ENCODE measurements around the gene MRPS18A. TPM values are rescaled to one million over a fixed set of nuclear protein-coding genes. Genes with fewer than 3 reads are reported as not detected.
A peak's percentile ranks its signal among the peaks of the same experiment; 100 is the strongest.

MRPS18A gene
- total RNA-seq, 1 donor from 2014 or later, result 79.5 TPM

DNA sequence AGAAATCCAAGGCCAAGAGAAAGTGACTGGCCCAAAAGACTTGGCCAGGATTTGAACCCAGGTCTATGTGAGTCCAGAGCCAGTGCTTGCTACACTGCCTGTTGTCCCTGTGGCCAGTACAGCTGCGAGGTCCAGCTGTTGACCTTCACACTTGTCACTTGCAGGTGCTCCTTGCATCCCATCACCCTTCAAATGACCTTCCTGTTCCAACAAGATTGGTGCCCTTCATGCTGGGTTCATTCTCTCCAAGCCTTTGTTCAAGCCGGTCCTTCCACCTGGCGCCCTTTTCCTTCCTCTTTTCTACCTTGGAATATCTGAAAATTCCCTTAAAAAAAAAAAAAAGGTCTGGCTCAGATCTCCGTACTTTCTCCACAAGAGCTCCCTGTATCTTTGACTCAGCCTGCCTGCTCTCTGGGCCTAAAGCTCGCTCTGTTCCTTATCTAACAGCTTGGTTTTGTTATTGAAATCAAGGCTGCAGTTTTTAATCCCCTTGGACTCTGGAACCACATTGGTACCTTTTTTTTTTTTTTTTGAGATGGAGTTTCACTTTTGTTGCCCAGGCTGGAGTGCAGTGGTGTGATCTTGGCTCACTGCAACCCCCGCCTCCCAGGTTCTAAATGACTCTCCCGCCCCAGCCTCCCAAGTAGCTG lies 22.2 kb upstream of the MRPS18A start:
- TF ChIP-seq, protein P1, sequence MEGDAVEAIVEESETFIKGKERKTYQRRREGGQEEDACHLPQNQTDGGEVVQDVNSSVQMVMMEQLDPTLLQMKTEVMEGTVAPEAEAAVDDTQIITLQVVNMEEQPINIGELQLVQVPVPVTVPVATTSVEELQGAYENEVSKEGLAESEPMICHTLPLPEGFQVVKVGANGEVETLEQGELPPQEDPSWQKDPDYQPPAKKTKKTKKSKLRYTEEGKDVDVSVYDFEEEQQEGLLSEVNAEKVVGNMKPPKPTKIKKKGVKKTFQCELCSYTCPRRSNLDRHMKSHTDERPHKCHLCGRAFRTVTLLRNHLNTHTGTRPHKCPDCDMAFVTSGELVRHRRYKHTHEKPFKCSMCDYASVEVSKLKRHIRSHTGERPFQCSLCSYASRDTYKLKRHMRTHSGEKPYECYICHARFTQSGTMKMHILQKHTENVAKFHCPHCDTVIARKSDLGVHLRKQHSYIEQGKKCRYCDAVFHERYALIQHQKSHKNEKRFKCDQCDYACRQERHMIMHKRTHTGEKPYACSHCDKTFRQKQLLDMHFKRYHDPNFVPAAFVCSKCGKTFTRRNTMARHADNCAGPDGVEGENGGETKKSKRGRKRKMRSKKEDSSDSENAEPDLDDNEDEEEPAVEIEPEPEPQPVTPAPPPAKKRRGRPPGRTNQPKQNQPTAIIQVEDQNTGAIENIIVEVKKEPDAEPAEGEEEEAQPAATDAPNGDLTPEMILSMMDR (IDR thresholded peaks at IDR 0.05; ENCODE audit: insufficient read depth, low read length, severe bottlenecking), result no peak
- H3K36me3 ChIP-seq (ENCODE audit: control insufficient read depth, insufficient read depth, low read length), result no peaks in the 10 kb centered on the region
- FAIRE-seq (no peak), DNase-seq (ENCODE audit: low read depth) (no peak)
- no peak overlapping the region for H3K4me3 ChIP-seq (ENCODE audit: low read depth, low read length)
- H3K27me3 ChIP-seq (ENCODE audit: control insufficient read depth, insufficient read depth, low read length), result no peaks in the 10 kb centered on the region

DNA sequence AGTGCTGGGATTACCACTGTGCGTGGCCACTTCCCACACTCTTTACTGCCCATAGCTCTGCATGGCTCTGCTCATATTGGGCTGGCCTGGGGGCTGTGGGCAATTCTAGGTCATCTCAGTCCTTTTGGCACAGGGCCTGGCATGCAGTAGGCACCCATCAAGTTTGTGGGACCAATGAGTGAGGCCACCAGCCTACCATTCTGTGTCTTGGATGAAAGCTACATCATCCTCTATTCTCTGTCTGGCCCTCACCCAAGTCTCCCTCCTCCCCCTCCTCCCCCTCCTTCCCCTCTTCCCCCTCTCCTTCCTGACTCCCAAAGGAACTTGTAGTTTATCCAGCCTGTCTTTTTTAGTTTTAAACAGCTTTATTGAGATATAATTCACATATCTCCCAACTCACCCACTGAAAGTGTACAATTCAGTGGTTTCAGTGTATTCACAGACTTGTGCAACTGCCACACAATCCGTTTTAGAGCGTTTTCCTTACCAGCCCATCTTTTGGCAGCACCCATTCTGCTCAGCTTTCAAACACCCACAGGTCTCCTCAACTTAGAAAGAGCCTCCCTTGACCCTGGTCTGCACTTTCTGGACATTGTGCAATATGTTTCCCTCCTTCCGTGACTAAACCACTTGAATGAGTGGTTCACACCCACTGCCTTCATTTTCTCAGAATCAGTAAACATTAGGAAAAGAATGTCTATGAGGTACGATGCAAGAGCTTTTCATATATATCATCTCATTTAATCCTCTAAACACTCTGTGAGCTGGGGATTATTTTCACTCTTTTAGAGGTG lies 21.5 kb upstream of the MRPS18A start:
- TF ChIP-seq, protein P1 (IDR thresholded peaks at IDR 0.05; ENCODE audit: insufficient read depth, low read length, severe bottlenecking), result no peak
- no peak overlapping the region for H3K4me3 ChIP-seq (ENCODE audit: low read depth, low read length)
- no peaks in the 10 kb centered on the region for H3K36me3 ChIP-seq (ENCODE audit: control insufficient read depth, insufficient read depth, low read length)
- peak; percentile 84 for DNase-seq (ENCODE audit: low read depth)
- H3K27me3 ChIP-seq (ENCODE audit: control insufficient read depth, insufficient read depth, low read length), result no peaks in the 10 kb centered on the region
- FAIRE-seq, result no peak

DNA sequence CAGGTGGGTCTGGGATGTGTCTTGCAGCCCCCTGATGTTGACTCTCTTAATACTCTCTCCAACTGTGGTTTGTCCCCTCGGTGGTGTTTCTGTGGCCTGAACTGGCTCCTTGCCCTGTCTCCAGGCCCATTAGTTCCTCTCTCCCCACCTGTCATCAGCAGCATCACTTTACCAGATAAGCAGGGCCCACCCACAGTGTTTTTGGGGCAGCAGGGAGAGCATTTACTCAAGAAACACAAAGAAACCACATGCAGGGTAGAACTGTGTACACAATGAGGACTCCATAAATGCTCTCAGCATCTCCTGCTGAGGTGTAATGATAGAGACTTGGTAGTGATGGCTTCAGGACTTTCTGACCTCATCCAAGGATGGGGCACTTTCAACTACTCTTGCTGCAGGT lies 20.2 kb upstream of the MRPS18A start:
- no peak overlapping the region for H3K4me3 ChIP-seq (ENCODE audit: low read depth, low read length)
- H3K27me3 ChIP-seq (ENCODE audit: control insufficient read depth, insufficient read depth, low read length), result no peaks in the 10 kb centered on the region
- FAIRE-seq (no peak), DNase-seq (ENCODE audit: low read depth) (no peak)
- TF ChIP-seq, protein P1 (IDR thresholded peaks at IDR 0.05; ENCODE audit: insufficient read depth, low read length, severe bottlenecking), result no peak
- no peaks in the 10 kb centered on the region for H3K36me3 ChIP-seq (ENCODE audit: control insufficient read depth, insufficient read depth, low read length)

DNA sequence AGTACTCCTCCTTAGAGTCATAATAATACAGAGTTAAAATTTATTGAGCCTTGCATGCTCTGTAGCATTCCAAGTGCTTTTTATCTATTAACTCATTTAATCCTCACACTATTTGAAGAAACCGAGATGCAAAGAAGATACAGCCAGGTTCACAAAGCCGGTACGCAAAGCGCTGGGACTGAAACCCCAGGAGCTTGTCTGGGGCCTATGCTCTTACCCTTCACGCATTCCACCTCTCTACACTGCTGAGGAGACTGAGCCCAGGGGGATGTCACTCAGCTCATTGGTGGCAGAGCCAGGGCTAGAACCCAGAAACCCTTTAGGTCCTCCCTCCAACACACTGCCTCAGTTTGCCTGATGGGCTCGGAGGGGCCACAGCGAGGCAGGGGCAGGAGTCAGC lies 19.7 kb upstream of the MRPS18A start:
- TF ChIP-seq, protein P1 (IDR thresholded peaks at IDR 0.05; ENCODE audit: insufficient read depth, low read length, severe bottlenecking), result no peak
- H3K4me3 ChIP-seq (ENCODE audit: low read depth, low read length), result no peak overlapping the region
- H3K36me3 ChIP-seq (ENCODE audit: control insufficient read depth, insufficient read depth, low read length), result no peaks in the 10 kb centered on the region
- FAIRE-seq (no peak), DNase-seq (ENCODE audit: low read depth) (no peak)
- no peaks in the 10 kb centered on the region for H3K27me3 ChIP-seq (ENCODE audit: control insufficient read depth, insufficient read depth, low read length)

DNA sequence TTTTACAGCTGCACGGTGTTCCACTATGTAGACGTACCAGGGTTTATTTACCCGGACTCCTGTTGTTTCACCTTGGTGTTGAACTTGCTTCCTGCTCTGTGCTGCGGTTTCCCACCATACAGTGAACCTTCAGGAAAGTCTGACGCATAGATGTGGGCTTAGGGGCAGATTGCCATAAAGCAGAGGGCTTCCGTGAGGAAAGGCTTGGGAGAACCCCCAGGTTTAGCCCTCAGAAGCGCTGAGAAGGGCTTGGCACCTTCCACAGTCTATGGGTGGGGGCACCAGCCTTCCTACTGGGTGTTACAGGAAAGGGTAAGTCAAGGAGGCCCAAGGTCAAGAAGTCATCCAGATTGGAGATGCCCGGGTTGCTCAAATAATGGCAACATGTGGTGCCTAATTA lies 19.2 kb upstream of the MRPS18A start:
- no peaks in the 10 kb centered on the region for H3K36me3 ChIP-seq (ENCODE audit: control insufficient read depth, insufficient read depth, low read length)
- FAIRE-seq (no peak), DNase-seq (ENCODE audit: low read depth) (no peak)
- TF ChIP-seq, protein P1 (IDR thresholded peaks at IDR 0.05; ENCODE audit: insufficient read depth, low read length, severe bottlenecking), result no peak
- H3K27me3 ChIP-seq (ENCODE audit: control insufficient read depth, insufficient read depth, low read length), result no peaks in the 10 kb centered on the region
- no peak overlapping the region for H3K4me3 ChIP-seq (ENCODE audit: low read depth, low read length)

Measured in bronchial epithelial cell (primary cell).